Measurements from ENCODE around the gene ASPSCR1. TPM values are rescaled to one million over a fixed set of nuclear protein-coding genes. Genes with fewer than 3 reads are reported as not detected.

The ASPSCR1 gene
- total RNA-seq, 1 donor from 2014 or later = 25.4 TPM

- ATAC-seq (ENCODE audit: poor library complexity) (peak; percentile 1), DNase-seq (no peak)
- intact Hi-C loops (cut with DNase I) = no loop called here
These were observed 15.1 kb downstream of the ASPSCR1 start for GRCh38 chr17:81992306-81993102.

- ATAC-seq (ENCODE audit: poor library complexity) (no peak), DNase-seq (no peak)
- intact Hi-C loops (cut with DNase I) = no loop called here
These were observed 16.5 kb downstream of the ASPSCR1 start for GRCh38 chr17:81993729-81994592.

- no peak for DNase-seq
- intact Hi-C loops (cut with DNase I) = no loop called here
- no peak for ATAC-seq (ENCODE audit: poor library complexity)
These were observed 17.4 kb downstream of the ASPSCR1 start for GRCh38 chr17:81994593-81995462.

- intact Hi-C loops (cut with DNase I) = no loop called here
- DNase-seq (no peak), ATAC-seq (ENCODE audit: poor library complexity) (no peak)
These were observed 18.2 kb downstream of the ASPSCR1 start for GRCh38 chr17:81995463-81996231.

GRCh38 chr17:81996232-81996756 is 18.9 kb downstream of the ASPSCR1 start:
- DNase-seq (no peak), ATAC-seq (ENCODE audit: poor library complexity) (no peak)
- intact Hi-C loops (cut with DNase I) = no loop called here

GRCh38 chr17:81996757-81997441 is 19.5 kb downstream of the ASPSCR1 start:
- ATAC-seq (ENCODE audit: poor library complexity) = no peak
- no peak for DNase-seq
- intact Hi-C loops (cut with DNase I) = no loop called here

- DNase-seq = no peak
- intact Hi-C loops (cut with DNase I) = no loop called here
- ATAC-seq (ENCODE audit: poor library complexity) = no peak
These were observed 20.8 kb downstream of the ASPSCR1 start for GRCh38 chr17:81998212-81998611.

- no peak for DNase-seq
- intact Hi-C loops (cut with DNase I) = no loop called here
- no peak for ATAC-seq (ENCODE audit: poor library complexity)
These were observed 21.4 kb downstream of the ASPSCR1 start for GRCh38 chr17:81998691-81999438.

- intact Hi-C loops (cut with DNase I) = no loop called here
- no peak for DNase-seq
- no peak for ATAC-seq (ENCODE audit: poor library complexity)
These were observed 22.2 kb downstream of the ASPSCR1 start for GRCh38 chr17:81999587-81999975.

GRCh38 chr17:81999976-82000802 is 22.8 kb downstream of the ASPSCR1 start:
- intact Hi-C loops (cut with DNase I) = no loop called here
- no peak for ATAC-seq (ENCODE audit: poor library complexity)
- no peak for DNase-seq

GRCh38 chr17:82000803-82001570 is 23.6 kb downstream of the ASPSCR1 start:
- intact Hi-C loops (cut with DNase I) = no loop called here
- ATAC-seq (ENCODE audit: poor library complexity) (no peak), DNase-seq (no peak)

- ATAC-seq (ENCODE audit: poor library complexity) = no peak
- DNase-seq = no peak
- intact Hi-C loops (cut with DNase I) = no loop called here
These were observed 24.2 kb downstream of the ASPSCR1 start for GRCh38 chr17:82001571-82002056.

- intact Hi-C loops (cut with DNase I) = no loop called here
- peak; percentile 67 for DNase-seq
- ATAC-seq (ENCODE audit: poor library complexity) = peak; percentile 14
These were observed 26.3 kb downstream of the ASPSCR1 start for GRCh38 chr17:82003411-82004381.
